ENCODE results near the gene KRTAP2-3.
"Not testable (repeated sequence)": the region's sequence is repeated elsewhere in the genome, so short reads cannot be mapped to it uniquely, and the experiment has no call there.

The KRTAP2-3 gene

DNA sequence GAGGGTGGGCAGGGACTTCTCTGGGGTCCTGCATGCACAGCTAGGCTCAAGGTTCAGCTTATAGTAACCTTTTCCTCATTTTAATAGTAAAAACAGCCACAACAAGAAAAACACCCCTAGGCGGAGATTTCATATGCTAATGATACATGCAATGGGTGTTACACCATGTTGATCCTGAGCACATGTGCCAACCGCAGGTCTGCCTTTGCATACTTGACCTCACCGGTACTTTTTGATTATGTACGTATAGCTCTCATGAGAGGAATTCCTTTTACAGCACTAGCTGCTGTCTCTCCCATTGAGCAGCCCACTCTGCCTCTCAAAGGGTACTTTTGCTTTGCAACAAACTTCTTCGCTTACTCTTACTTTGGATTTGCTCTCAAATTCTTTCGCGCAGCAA is 36.1 kb upstream of the KRTAP2-3 start:
- Histone ChIP-seq H3K4me1 (ENCODE audit: insufficient read depth, low read length) (no peaks in the 10 kb centered on the region), H3K9ac (ENCODE audit: low read length) (no peak overlapping the region), H3K27me3 (ENCODE audit: control insufficient read depth in 1 of 2, insufficient read depth in 2 of 2, low read length in 2 of 2) (no peaks in the 10 kb centered on the region), H3K9me3 (ENCODE audit: low read length) (no peaks in the 10 kb centered on the region), H3K36me3 (ENCODE audit: insufficient read depth, low read length) (no peaks in the 10 kb centered on the region), H3K27ac (ENCODE audit: low read depth, low read length) (no peak overlapping the region), H3K4me3 (ENCODE audit: low read depth in 1 of 2, low read length in 2 of 2) (no peak overlapping the region)

DNA sequence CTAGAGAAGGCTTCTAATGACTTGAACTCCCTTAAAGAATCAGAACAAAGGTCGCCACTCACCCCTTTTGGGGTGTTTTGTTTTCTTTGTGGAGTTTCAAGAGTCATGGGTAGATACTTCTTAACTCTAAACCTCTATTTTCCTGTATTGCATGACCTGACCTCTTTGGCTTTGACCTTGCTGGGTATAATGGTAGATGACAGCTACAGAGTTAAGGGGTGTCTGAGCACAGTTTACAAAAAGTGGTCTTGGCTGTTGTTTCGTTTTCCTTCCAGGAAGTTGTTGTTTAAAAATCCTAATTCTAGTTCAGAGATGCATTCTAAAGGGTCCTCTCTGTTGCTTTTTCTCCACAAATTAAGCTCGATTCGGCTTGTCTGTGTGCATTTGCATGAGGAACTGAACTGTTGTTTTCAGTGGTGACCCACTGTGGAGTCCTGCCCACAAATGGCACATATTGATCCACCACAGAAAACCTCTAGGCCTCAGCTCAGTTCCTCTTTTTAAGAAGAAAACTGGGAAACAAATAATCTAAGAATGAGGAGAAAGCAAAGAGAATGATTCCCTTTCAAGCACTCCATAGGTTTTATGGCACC is 28.9 kb upstream of the KRTAP2-3 start:
- not testable (repeated sequence) for H3K4me3 ChIP-seq (ENCODE audit: low read depth in 1 of 2, low read length in 2 of 2); H3K4me1 ChIP-seq (ENCODE audit: insufficient read depth, low read length); H3K27ac ChIP-seq (ENCODE audit: low read depth, low read length); H3K9me3 ChIP-seq (ENCODE audit: low read length); H3K27me3 ChIP-seq (ENCODE audit: control insufficient read depth in 1 of 2, insufficient read depth in 2 of 2, low read length in 2 of 2); H3K36me3 ChIP-seq (ENCODE audit: insufficient read depth, low read length); H3K9ac ChIP-seq (ENCODE audit: low read length)

- not testable (repeated sequence) for H3K9ac ChIP-seq (ENCODE audit: low read length); H3K4me1 ChIP-seq (ENCODE audit: insufficient read depth, low read length); H3K9me3 ChIP-seq (ENCODE audit: low read length); H3K27me3 ChIP-seq (ENCODE audit: control insufficient read depth in 1 of 2, insufficient read depth in 2 of 2, low read length in 2 of 2); H3K36me3 ChIP-seq (ENCODE audit: insufficient read depth, low read length); H3K4me3 ChIP-seq (ENCODE audit: low read depth in 1 of 2, low read length in 2 of 2); H3K27ac ChIP-seq (ENCODE audit: low read depth, low read length)
Measured at GRCh38 chr17:41084100-41084856, 24.4 kb upstream of the KRTAP2-3 start, which contains the start of gene KRTAP4-7. Gene KRTAP4-7 (plus strand): TSS chr17:41084150. CDS start chr17:41084207, 57 bp downstream.

DNA sequence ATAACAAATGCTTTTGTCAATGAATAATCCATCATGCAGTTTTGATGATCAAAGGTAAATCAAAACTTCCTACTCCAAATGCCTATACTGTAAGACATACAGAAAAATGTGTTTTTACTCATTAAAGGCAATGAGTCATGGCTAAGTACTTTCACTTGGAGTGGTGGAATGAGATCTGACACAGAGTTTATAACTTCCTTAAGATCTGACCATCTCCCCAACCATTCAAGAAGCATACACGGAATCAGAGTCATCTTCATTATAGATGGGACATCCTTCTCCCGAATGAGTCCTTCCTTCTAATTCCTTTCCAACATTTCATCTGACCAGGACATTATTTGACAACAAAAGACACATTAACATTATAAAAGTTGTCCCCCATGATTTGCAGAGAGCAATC is 23.5 kb upstream of the KRTAP2-3 start:
- not testable (repeated sequence) for H3K36me3 ChIP-seq (ENCODE audit: insufficient read depth, low read length); H3K9ac ChIP-seq (ENCODE audit: low read length); H3K4me1 ChIP-seq (ENCODE audit: insufficient read depth, low read length); H3K9me3 ChIP-seq (ENCODE audit: low read length); H3K4me3 ChIP-seq (ENCODE audit: low read depth in 1 of 2, low read length in 2 of 2); H3K27me3 ChIP-seq (ENCODE audit: control insufficient read depth in 1 of 2, insufficient read depth in 2 of 2, low read length in 2 of 2); H3K27ac ChIP-seq (ENCODE audit: low read depth, low read length)

DNA sequence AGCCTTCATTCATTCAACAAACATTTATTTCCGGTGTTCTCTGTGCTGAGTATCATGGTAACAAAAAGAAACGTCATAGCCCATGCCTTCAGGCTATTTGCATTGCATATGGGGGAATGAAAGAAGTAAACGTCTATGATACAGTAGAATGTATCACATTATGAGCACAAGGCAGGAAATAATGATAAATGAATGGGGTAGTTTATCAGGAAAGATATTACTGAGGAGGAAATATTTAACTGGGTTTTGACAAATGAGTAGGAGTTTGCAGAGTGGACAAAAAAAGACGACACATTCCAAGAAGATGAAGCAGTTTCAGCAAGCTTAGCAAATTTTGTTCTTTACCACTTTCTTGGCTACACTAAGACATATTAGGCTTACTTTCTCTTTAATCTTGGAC is 22.7 kb upstream of the KRTAP2-3 start:
- Histone ChIP-seq H3K27ac (ENCODE audit: low read depth, low read length) (no peak overlapping the region), H3K4me1 (ENCODE audit: insufficient read depth, low read length) (no peaks in the 10 kb centered on the region), H3K9me3 (ENCODE audit: low read length) (no peaks in the 10 kb centered on the region), H3K9ac (ENCODE audit: low read length) (no peak overlapping the region), H3K27me3 (ENCODE audit: control insufficient read depth in 1 of 2, insufficient read depth in 2 of 2, low read length in 2 of 2) (no peaks in the 10 kb centered on the region), H3K36me3 (ENCODE audit: insufficient read depth, low read length) (no peaks in the 10 kb centered on the region), H3K4me3 (ENCODE audit: low read depth in 1 of 2, low read length in 2 of 2) (no peak overlapping the region)

DNA sequence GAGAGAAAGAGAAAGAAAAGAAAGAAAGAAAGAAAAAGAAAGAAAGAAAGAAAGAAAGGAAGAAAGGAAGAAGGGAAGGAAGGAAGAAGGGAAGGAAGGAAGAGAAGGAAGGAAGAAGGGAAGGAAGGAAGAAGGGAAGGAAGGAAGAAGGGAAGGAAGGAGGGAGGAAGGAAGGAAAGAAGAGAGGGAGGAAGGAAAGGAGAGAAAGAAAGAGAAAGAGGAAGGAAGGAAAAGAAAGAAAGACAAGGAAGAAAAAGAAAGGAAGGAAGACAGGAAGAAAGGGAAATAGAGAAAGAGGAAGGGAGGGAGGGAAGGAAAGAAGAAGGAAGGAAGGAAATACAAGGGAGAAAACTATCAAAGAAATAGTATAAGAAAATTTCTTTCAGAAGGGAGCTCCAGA is 16.9 kb upstream of the KRTAP2-3 start:
- Histone ChIP-seq H3K9ac (ENCODE audit: low read length) (no peak overlapping the region), H3K27ac (ENCODE audit: low read depth, low read length) (no peak overlapping the region), H3K36me3 (ENCODE audit: insufficient read depth, low read length) (no peaks in the 10 kb centered on the region), H3K4me1 (ENCODE audit: insufficient read depth, low read length) (no peaks in the 10 kb centered on the region), H3K9me3 (ENCODE audit: low read length) (no peaks in the 10 kb centered on the region), H3K27me3 (ENCODE audit: control insufficient read depth in 1 of 2, insufficient read depth in 2 of 2, low read length in 2 of 2) (no peaks in the 10 kb centered on the region), H3K4me3 (ENCODE audit: low read depth in 1 of 2, low read length in 2 of 2) (no peak overlapping the region)

DNA sequence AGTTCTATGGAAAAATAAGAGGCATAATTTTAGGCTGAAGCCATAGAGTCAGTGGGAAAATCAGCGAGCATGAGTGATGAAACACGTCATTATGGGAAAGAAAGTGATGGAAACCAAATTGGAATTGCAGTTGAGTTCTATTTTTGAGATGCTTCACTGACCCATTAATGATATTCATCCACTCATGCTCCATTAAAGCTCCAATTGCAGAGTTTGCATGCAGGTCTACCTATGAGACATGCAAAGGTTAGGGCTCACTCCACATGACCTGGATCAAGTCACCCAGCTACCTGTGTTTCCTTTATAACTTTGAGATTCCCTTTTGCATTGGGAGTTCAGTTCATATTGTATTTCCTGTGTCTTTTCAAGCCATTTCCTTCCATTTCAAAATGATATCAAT is 13.8 kb upstream of the KRTAP2-3 start:
- Histone ChIP-seq H3K9me3 (ENCODE audit: low read length) (no peaks in the 10 kb centered on the region), H3K36me3 (ENCODE audit: insufficient read depth, low read length) (no peaks in the 10 kb centered on the region), H3K4me3 (ENCODE audit: low read depth in 1 of 2, low read length in 2 of 2) (no peak overlapping the region), H3K27ac (ENCODE audit: low read depth, low read length) (no peak overlapping the region), H3K27me3 (ENCODE audit: control insufficient read depth in 1 of 2, insufficient read depth in 2 of 2, low read length in 2 of 2) (no peaks in the 10 kb centered on the region), H3K4me1 (ENCODE audit: insufficient read depth, low read length) (no peaks in the 10 kb centered on the region), H3K9ac (ENCODE audit: low read length) (no peak overlapping the region)

DNA sequence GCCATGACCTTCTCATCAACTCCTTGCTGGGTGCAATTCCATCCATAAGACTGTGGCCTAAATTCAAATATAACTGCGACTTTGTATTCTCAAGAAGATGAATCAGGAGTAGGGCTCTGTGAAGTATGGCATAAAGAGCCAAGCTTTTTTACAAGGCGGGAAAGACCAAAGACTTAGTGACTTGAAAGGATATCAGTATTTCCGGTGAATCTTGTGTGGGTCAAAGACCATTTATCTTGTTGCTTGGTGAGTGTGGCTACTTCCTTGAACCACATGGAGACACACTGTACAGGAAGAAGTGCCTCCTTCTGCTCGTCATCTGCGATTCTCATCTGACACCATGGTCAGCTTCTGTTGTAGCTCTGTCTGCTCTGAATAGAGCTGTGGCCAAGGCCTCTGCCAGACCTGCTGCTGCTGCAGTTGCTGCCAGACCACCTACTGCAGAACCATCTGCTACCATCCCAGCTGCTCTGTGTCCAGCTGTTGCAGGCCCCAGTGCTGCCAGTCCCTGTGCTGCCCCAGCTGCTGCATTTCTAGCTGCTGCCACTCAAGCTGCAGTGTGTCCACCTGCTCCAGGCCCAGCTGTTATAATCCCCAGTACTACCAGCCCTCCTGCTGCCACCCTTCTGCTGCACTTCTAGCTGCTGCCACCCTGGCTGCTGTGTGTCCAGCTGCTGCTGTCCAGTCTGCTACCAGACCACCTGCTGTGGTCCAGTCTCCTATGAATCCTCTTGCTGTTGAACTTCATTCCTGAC is 11.9 kb upstream of the KRTAP2-3 start:
- H3K27me3 ChIP-seq (ENCODE audit: control insufficient read depth in 1 of 2, insufficient read depth in 2 of 2, low read length in 2 of 2), result no peaks in the 10 kb centered on the region
- no peak overlapping the region for H3K27ac ChIP-seq (ENCODE audit: low read depth, low read length)
- no peak overlapping the region for H3K9ac ChIP-seq (ENCODE audit: low read length)
- no peaks in the 10 kb centered on the region for H3K4me1 ChIP-seq (ENCODE audit: insufficient read depth, low read length)
- no peaks in the 10 kb centered on the region for H3K36me3 ChIP-seq (ENCODE audit: insufficient read depth, low read length)
- no peaks in the 10 kb centered on the region for H3K9me3 ChIP-seq (ENCODE audit: low read length)
- no peak overlapping the region for H3K4me3 ChIP-seq (ENCODE audit: low read depth in 1 of 2, low read length in 2 of 2)

GRCh38 chr17:41069031-41069430 is 9.1 kb upstream of the KRTAP2-3 start:
- H3K9me3 ChIP-seq (ENCODE audit: low read length), result no peaks in the 10 kb centered on the region
- H3K36me3 ChIP-seq (ENCODE audit: insufficient read depth, low read length), result no peaks in the 10 kb centered on the region
- H3K4me1 ChIP-seq (ENCODE audit: insufficient read depth, low read length), result no peaks in the 10 kb centered on the region
- no peak overlapping the region for H3K27ac ChIP-seq (ENCODE audit: low read depth, low read length)
- no peak overlapping the region for H3K4me3 ChIP-seq (ENCODE audit: low read depth in 1 of 2, low read length in 2 of 2)
- H3K27me3 ChIP-seq (ENCODE audit: control insufficient read depth in 1 of 2, insufficient read depth in 2 of 2, low read length in 2 of 2), result no peaks in the 10 kb centered on the region
- no peak overlapping the region for H3K9ac ChIP-seq (ENCODE audit: low read length)

DNA sequence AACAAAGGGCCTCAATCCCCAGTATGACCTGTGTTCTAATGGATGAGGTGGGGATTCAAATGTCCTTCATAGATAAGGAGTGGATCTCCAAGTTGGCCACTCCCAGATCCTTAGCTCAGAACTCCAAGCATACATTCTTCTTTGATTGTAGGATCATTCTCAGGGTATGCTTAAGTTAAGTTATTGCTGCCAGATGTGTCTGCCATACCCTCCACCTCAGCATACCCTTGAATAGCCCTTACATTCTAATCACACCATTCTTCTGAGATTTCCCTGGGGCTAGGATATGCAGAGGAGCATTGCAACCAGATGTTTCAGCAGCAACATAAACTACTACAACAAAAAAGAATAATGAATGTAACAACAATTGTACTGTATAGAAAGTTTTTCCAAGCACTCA is 7.4 kb upstream of the KRTAP2-3 start:
- no peak overlapping the region for H3K27ac ChIP-seq (ENCODE audit: low read depth, low read length)
- H3K9ac ChIP-seq (ENCODE audit: low read length), result no peak overlapping the region
- H3K36me3 ChIP-seq (ENCODE audit: insufficient read depth, low read length), result no peaks in the 10 kb centered on the region
- no peaks in the 10 kb centered on the region for H3K27me3 ChIP-seq (ENCODE audit: control insufficient read depth in 1 of 2, insufficient read depth in 2 of 2, low read length in 2 of 2)
- H3K4me1 ChIP-seq (ENCODE audit: insufficient read depth, low read length), result no peaks in the 10 kb centered on the region
- H3K4me3 ChIP-seq (ENCODE audit: low read depth in 1 of 2, low read length in 2 of 2), result no peak overlapping the region
- no peaks in the 10 kb centered on the region for H3K9me3 ChIP-seq (ENCODE audit: low read length)

DNA sequence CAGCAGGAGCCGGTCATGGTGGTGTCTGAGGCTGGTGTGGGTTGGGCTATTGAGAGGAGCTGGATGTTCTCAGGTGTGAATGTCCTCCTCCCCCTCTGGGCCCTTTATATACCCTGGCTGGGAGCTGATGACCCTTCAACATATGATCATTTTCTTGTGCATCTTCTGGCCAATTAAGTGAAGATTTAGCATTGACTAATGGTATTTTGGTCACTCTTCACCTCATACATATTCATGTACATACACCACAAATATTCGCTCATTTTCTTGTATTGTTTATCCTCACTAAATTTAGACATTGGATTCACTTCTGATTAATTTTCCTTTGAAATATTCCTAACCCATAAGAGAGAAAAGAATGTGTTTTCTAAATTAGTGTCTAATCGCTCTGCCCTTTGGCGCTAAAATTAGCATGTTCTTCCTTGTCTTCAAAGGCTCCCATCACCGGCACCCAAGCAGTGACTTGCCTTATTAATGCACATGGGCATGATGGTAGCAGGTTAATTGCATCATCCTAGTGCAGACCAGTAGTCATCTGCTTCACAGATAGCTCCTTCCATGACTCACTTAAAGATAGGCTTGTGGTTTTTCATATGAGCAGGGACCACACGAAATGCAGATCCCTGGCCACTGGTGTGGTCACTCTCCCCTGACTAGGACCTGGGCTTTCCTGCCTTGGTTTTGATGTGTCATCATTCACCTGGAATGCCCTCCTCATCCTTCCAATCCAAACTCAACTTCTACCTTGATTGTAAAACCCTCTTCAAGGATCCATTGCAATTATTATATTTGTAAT is 6.1 kb upstream of the KRTAP2-3 start, which contains the start of gene KRTAP2-4:
Gene KRTAP2-4, minus strand, starts transcription at position 51 of the 796 bp plus-strand sequence. Its CDS starts 34 bp downstream, at position 17.
- Histone ChIP-seq H3K4me1 (ENCODE audit: insufficient read depth, low read length) (no peaks in the 10 kb centered on the region), H3K9ac (ENCODE audit: low read length) (no peak within 1 kb of the TSS), H3K9me3 (ENCODE audit: low read length) (no peaks in the 10 kb centered on the region)

More for the DNA sequence above, 6.1 kb upstream of the KRTAP2-3 start, which contains the start of gene KRTAP2-4:
- Histone ChIP-seq H3K27me3 (ENCODE audit: control insufficient read depth in 1 of 2, insufficient read depth in 2 of 2, low read length in 2 of 2) (no peaks in the 10 kb centered on the region), H3K4me3 (ENCODE audit: low read depth in 1 of 2, low read length in 2 of 2) (no peak within 1 kb of the TSS), H3K27ac (ENCODE audit: low read depth, low read length) (no peak within 1 kb of the TSS), H3K36me3 (ENCODE audit: insufficient read depth, low read length) (no peaks in the 10 kb centered on the region)

Measured in muscle layer of colon (tissue), 2 donors.